Stimulated activated CD4-positive, alpha-beta T cell treated with anti-CD3 and anti-CD28 coated beads, TNF-alpha, amount 100 ng/mL, for 1 hour (primary cell): ENCODE results near the gene LRRC37A3.
"Not testable (repeated sequence)": the region's sequence is repeated elsewhere in the genome, so short reads cannot be mapped to it uniquely, and the experiment has no call there.

Experiments used
- DNase-seq, 3 donors: peaks; one replicate each; pipeline ENCODE4 v3.0.0-alpha.2; 2020; ENCODE audit warnings: low read depth in 3 of 3, low spot score in 1 of 3

LRRC37A3 gene

DNA sequence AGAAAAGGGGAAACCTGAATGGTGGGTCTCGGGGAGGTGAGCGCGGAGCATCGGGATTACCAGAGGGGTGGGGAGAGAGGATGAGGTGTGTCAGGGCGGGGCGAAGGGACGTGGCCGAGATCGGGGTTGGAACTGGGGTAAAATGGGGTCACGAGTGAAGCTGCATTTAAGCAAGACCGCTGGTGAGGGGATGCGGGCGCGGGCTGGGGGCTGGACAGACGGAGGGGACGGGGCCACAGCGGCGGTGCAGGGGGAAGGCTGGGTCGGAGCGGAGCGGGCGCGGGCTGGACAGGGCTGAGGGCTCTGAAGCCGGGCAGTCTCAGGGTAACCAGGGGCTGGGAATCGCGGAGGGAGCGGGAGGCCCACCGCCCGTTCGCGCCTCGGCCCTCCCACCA lies 82.7 kb downstream of the LRRC37A3 start:
- not testable (repeated sequence) for DNase-seq

DNA sequence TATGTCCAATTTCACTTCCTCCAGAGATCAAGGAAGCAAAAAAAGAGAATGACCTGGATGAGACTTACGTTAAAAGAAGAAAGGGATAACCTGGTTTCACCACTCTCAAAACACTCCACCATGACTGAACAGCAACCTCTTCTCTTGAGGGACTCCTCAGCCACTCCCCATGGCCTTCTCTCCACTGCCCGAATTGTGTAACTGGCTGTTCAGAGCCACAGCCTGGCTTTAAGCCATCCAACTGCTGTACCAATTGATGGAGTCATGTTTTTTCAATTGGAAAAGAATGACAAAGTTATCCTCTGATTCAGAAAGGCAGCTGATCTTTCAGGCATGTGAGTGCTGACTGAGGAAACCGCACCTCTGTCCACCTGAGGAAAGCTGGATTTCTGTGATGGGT lies 85.2 kb downstream of the LRRC37A3 start:
- not testable (repeated sequence) for DNase-seq

DNA sequence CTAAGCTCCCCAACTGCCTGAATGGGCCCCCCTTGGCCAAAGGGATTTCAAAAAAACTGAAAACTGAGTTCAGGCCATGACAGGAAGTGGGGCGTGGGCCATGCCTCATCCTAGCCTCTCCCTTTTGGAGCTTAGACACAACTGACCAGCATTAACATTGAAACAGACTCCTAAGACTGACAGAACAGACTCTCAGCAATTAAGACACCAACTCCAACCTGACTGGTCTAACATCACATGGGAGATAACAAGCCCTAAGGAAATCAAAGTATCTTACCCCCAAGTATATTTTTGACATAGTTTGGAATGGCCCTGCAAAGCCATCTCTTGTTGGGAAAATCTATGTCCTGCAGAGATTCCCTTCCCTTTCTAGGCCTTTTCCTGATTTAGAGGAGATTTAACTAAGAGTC lies 88.6 kb downstream of the LRRC37A3 start:
- not testable (repeated sequence) for DNase-seq

DNA sequence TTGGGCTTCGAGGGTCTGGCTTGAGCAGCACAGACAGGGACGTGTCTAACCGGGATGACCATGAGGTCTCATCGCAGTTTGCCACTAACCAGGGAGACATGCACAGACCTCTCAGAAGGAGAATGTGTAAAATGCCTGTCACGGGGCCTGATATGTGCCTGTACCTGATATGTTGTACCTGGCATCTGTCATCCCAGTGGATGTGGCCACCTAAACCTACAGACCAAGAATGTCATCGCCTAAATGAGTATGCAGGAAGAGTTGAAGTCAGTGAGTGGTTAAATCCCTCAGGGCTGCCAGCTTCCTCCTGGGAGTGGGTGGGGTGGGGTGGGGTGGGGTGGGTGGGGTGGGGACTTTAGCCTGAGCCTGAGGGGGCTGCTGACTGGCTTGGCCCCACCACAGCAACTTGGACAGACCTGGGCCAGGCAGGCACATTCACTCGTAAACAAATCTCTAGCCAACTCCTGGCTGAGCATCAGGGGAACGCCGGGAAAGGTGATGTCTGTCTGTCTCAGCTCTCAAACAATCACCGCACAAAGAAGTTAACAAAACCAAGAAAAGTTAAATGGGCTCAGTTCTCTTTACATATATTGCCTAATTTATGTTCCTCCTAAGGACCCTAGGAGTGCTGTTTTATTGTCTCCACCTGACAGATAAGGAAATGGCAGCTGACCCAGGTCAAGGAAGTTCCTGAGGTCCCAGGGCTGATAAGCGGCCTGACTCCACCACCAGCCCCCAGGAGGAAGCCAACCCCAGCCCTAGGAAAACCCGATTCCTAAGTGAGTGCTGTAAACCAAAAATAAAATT lies 89.3 kb downstream of the LRRC37A3 start:
- not testable (repeated sequence) for DNase-seq

DNA sequence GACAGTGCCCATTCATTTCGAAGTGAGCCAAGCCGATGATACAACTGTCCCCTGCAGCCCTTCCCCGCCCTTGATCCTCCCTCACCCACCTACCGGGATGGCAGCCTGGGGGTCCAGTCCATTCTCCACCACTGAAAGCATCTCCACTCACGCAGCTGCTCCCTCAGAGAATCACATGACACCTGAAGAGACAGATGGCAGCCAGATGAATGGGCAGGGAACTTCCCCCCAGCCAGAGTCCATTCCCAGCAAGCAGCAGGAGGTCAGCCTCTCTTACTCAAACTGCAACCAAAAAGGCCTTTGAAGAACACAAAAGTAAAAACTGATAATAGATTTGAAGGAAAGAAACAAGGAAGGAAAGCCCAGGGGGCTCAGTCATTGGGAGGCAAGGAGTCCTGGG lies 90.2 kb downstream of the LRRC37A3 start:
- not testable (repeated sequence) for DNase-seq

DNA sequence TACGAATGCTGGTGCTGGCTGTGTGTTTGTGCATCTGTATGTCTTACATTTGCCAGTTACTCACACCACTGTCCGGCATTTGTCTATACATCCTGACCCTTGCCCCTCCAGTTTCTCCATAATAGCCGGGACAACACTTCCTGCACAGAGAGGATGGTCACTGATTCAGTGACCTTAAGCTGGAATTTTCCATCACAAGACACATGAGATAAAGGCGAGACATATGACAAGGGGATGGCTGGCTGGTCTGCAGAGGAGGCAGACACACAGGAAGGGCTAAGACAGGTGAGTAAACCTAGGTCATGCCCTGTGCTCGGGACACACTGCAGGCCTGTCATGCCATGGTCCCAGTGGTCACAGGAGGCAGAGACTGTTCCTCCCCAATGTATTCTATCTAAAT lies 100.4 kb downstream of the LRRC37A3 start:
- not testable (repeated sequence) for DNase-seq

DNA sequence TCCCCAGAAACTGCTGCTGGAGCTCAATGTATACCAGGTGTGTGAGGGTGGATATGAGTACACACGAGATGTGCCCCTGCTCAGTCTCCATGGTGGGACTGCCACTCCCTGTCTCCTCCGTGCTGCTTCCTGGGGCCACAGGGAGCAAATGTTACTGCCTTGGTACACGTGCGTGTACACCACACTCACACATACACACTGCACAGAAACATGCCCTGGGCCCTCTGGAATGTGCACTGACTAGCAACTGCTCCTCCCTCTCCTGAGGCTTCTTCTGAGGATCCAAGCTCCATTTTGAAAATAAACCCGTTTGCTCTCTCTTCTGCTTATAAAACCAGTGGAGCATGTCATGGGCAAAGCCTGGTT lies 103.5 kb downstream of the LRRC37A3 start:
- DNase-seq = not testable (repeated sequence)

DNA sequence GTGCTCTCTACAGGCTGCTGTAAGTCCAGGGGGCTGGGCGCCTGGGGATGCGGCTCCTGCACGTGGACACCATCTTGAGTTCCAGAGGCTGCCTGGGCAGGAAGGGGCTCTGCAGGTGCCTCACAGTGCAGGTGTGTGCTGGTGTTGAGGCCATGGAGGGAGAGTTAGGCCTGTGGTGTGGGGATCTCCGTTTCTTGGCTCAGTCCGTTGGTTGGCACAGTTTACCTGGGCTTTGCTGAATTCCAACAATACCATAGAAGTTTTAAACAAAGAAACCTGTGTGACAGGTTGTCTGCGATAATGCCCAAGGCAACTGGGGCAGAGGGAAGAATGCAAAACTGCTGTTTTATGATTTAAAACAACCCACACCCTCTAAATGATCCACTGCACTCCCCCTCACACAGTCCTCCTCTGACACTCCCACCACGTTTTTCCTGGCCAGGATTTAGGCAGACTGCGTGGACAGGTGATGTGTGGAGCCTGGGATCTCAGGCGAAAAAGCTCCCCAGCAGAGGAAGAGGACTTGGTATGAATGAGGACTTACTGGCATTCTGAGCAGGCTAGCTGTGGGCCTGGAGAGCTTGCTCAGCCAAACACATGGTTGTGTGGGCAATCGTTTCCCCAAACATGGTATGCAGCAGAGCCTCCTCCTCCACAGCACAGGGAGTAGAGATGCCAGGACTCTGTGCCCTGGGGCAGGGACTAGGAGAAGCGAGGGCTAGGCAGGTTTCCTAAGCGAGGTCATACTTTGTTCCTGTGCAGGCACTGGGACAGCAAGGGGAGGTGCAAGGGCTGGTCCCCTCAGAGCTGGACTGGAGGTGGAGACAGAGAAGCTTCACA lies 104.1 kb downstream of the LRRC37A3 start:
- DNase-seq = not testable (repeated sequence)

DNA sequence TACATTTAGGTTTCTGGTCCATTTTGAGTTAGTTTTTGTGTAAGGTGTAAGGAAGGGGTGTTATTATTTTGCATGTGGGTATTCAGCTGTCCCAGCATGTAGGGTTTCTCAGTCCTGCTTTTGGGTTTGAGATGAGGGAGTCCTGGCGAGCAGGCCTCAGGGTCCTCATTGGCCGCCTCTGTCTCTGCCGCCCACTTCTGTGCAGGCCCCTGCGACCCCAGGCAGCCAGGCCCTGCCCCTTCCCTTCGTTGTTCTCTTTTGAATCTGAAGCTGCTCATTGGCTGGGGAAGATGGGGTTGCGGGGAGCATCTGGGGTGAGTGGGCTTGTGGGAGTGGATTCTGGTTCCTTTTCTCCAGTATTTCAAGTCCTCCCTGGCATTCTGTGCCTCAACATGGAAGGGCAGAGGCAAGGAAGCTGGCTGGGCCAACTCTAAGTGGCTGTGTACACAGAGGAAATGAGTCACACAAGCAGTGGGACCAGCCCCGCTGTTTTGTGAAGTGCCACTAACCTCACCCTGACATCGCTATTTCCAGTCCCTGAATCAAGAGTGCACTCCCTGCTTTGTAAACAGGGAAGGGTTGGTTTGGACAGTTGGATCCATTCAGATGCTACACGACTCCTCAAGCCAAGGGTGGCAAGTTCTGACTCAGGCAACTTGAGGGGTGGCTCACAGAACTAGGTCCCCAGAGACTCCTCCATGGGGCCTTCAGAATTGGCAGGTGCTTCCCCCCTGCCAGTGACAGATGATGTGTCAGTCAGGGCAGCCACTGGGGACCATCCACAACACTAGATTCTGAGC lies 110.9 kb downstream of the LRRC37A3 start:
- DNase-seq = peak; percentile 6 to 10 (median 10)
